Ishikawa (cell line): ENCODE results near the gene CACNG5.
A peak's percentile ranks its signal among the peaks of the same experiment; 100 is the strongest.

Source experiments
- CEBPB ChIP-seq: IDR thresholded peaks from 2 replicates; pipeline ENCODE4 v1.6.1; 2012
- CREB1 ChIP-seq: IDR thresholded peaks from 2 replicates; pipeline ENCODE4 v1.6.1; 2012; ENCODE audit warnings: low read depth
- EGR1 ChIP-seq: IDR thresholded peaks from 2 replicates; pipeline ENCODE4 v1.6.1; 2012
- EP300 ChIP-seq: IDR thresholded peaks from 2 replicates; pipeline ENCODE4 v1.6.1; 2012; ENCODE audit warnings: borderline replicate concordance
- FOXM1 ChIP-seq: IDR thresholded peaks from 2 replicates; pipeline ENCODE4 v1.6.1; 2012; ENCODE audit warnings: low read depth, borderline replicate concordance
- MAX ChIP-seq: IDR thresholded peaks from 2 replicates; pipeline ENCODE4 v1.6.1; 2012
- NFIC ChIP-seq: IDR thresholded peaks from 2 replicates; pipeline ENCODE4 v1.6.1; 2012
- RAD21 ChIP-seq: IDR thresholded peaks from 2 replicates; pipeline ENCODE4 v1.6.1; 2012; ENCODE audit warnings: low read depth
- REST ChIP-seq: IDR thresholded peaks from 2 replicates; pipeline ENCODE4 v1.6.1; 2012; ENCODE audit warnings: low read depth, mild to moderate bottlenecking
- TAF1 ChIP-seq: IDR thresholded peaks from 2 replicates; pipeline ENCODE4 v1.6.1; 2012; ENCODE audit warnings: low read depth, mild to moderate bottlenecking
- TCF12 ChIP-seq: IDR thresholded peaks from 2 replicates; pipeline ENCODE4 v1.6.1; 2012; ENCODE audit warnings: low read depth
- TEAD4 ChIP-seq: IDR thresholded peaks from 2 replicates; pipeline ENCODE4 v1.6.1; 2012
- USF1 ChIP-seq: IDR thresholded peaks from 2 replicates; pipeline ENCODE4 v1.6.1; 2012
- YY1 ChIP-seq: IDR thresholded peaks from 2 replicates; pipeline ENCODE4 v1.6.1; 2012; ENCODE audit warnings: low read depth
- ZBTB7A ChIP-seq: IDR thresholded peaks from 2 replicates; pipeline ENCODE4 v1.6.1; 2012; ENCODE audit warnings: low read depth

Gene CACNG5

GRCh38 chr17:66834919-66835454 lies at the start of gene CACNG5:
Gene CACNG5, plus strand, starts transcription at chr17:66835117. Its CDS starts 42,216 bp downstream, at chr17:66877333.
- TF ChIP-seq TCF12 (no peak), ZBTB7A (peak; percentile 79; the same call in 1 of the 2 replicates)

GRCh38 chr17:66786107-66786506 lies 48.8 kb upstream of the CACNG5 start:
- TF ChIP-seq YY1 (no peak), TAF1 (no peak), REST (no peak), MAX (no peak), EP300 (no peak), EGR1 (no peak), TEAD4 (no peak), CREB1 (no peak), CEBPB (no peak), ZBTB7A (no peak), RAD21 (no peak), USF1 (no peak), NFIC (no peak), FOXM1 (no peak)

GRCh38 chr17:66787914-66788313 lies 47.0 kb upstream of the CACNG5 start:
- TF ChIP-seq YY1 (no peak), CREB1 (no peak), USF1 (no peak), TAF1 (no peak), ZBTB7A (no peak), FOXM1 (no peak), EP300 (no peak), REST (no peak), TEAD4 (no peak), MAX (no peak)

- TF ChIP-seq CEBPB (no peak), NFIC (no peak), YY1 (no peak), REST (no peak), TCF12 (no peak), MAX (no peak)
Measured at GRCh38 chr17:66789093-66789492, 45.8 kb upstream of the CACNG5 start.

- TF ChIP-seq TCF12, result no peak
- no peak for TF ChIP-seq USF1
- TF ChIP-seq TEAD4, result no peak
- no peak for TF ChIP-seq CEBPB
- no peak for TF ChIP-seq EP300
- no peak for TF ChIP-seq YY1
- no peak for TF ChIP-seq FOXM1
- TF ChIP-seq NFIC, result no peak
- no peak for TF ChIP-seq REST
- no peak for TF ChIP-seq RAD21
- no peak for TF ChIP-seq TAF1
- TF ChIP-seq ZBTB7A, result no peak
- no peak for TF ChIP-seq MAX
- TF ChIP-seq CREB1, result no peak
- no peak for TF ChIP-seq EGR1
Measured at GRCh38 chr17:66789961-66790437, 44.9 kb upstream of the CACNG5 start.
